ENCODE results near the gene SEC61B.
A peak's percentile ranks its signal among the peaks of the same experiment; 100 is the strongest.
"Not testable (repeated sequence)": the region's sequence is repeated elsewhere in the genome, so short reads cannot be mapped to it uniquely, and the experiment has no call there.

The SEC61B gene

DNA sequence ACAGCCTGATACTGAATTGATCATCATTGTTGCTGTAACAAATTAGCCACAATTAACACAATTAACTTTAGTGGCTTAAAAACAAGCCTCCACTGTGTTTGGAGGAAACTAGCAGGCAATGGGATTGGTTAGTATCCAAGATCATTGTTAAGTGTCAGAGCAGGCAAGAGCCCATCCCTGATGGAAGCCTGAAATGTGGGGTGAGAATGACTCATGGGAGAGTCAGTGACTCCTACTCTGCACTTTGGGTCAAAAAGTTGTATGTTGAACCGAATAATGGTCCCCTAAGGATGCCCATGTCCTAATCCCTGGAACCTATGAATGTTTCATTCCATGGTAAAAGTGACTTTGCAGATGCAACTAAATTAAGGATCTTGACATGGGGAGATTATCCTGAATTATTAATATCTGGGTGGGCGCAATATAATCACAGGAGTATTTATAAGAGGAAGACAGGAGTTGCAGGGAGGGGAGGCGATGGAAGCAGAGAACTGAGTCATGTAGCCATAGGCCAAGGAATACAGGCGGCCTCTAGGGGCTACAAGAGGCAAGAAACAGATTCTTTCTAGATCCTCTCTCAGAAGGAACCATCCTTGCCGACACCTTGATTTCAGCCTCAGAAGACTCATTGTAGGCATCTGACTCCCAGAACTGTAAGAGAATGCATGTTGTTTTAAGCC lies 29.2 kb upstream of the SEC61B start:
- DNase-seq (ENCODE audit: low read depth), result peak; percentile 60

- no peak for DNase-seq (ENCODE audit: low read depth)
These were observed 28.6 kb upstream of the SEC61B start for GRCh38 chr9:99193466-99193821.

DNA sequence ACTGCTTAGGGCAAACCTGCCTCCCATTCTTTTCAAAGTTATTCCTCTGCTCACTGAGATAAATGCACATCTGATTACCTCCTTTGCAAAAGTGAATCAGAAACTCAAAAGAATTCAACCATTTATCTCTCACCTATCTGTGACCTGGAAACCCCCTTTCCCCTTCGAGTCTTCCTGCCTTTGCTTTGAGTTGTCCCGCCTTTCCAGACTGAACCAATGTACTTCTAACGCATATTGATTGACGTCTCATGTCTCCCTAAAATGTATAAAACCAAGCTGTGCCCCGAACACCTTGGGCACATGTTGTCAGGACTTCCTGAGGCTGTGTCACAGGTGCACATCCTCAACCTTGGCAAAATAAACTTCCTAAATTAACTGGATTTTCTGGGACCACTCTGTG lies 25.6 kb upstream of the SEC61B start:
- not testable (repeated sequence) for DNase-seq (ENCODE audit: low read depth)

DNA sequence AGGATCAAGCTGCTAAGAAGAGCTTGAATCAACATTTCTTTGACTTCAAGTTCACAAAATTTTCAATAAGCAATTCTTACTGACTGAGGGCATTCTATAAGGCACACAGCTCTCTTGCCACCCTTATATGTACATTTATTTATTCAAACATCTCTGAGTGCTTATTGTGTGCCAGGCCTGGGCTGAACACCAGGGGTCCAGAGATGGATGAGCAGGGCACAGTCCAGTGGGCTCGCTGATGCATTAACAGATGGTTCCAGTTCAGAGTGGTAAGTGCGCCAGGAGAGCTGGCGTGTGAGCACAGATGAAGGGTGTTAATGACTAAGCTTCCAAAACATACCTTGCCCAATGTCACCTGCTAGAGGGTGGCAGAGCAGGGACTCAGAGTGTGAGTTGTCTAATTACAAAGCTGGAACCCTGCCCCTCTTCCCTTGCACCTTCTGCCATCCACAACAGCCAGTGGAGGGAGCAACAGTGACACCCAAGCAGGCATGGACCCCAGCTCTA lies 24.9 kb upstream of the SEC61B start:
- no peak for DNase-seq (ENCODE audit: low read depth)

- no peak for DNase-seq (ENCODE audit: low read depth)
These were observed 24.1 kb upstream of the SEC61B start for GRCh38 chr9:99197987-99198386.

- DNase-seq (ENCODE audit: low read depth), result no peak
These were observed 22.0 kb upstream of the SEC61B start for GRCh38 chr9:99199938-99200539.

GRCh38 chr9:99201603-99202002 lies 20.5 kb upstream of the SEC61B start:
- no peak for DNase-seq (ENCODE audit: low read depth)

- DNase-seq (ENCODE audit: low read depth), result no peak
These were observed 11.5 kb upstream of the SEC61B start for GRCh38 chr9:99210572-99210971.

DNA sequence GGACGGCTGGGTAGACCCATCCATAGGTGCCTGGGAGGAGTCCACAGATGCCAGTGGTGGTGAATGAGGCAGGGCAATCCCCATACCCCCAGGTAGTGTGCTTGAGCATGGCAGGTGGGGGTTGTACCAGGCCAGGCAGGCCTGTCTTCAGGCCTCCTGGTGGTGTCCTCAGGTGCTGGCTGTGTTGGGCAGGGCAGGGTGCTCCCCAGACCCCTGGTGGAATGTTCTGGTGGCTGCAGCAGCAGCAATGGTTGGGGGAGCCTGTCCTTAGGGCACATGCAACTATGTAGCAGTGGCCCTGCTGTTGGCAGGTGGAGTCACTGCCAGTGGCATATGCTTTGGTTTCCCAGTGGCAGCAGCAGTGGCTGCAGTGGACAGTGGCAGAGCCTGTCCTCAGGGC lies 10.3 kb upstream of the SEC61B start:
- peak; percentile 5 for DNase-seq (ENCODE audit: low read depth)

DNA sequence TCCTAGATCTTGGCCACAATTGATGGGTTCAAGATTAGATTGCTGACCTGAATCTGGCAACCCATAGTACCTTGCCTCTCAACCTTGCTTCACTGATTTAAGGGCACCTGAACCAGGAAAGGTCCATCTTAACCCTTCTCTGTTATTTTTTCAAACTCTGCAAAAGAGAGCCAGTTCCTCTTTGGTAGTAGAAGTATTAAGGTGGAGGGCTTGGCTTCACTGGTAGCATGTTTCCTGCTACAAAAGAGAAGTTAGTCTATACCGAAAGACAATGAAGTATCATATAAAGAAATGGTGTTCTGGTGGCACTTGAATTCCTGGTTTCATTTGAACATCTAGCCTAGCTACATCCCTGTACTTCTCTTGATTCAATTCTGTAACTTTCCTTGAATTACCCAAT lies 8.9 kb upstream of the SEC61B start:
- no peak for DNase-seq (ENCODE audit: low read depth)

GRCh38 chr9:99216073-99216472 lies 6.0 kb upstream of the SEC61B start:
- no peak for DNase-seq (ENCODE audit: low read depth)

- no peak for DNase-seq (ENCODE audit: low read depth)
These were observed 2.1 kb upstream of the SEC61B start for GRCh38 chr9:99220011-99220410.

GRCh38 chr9:99221266-99221620 lies 839 bp upstream of the SEC61B start:
- DNase-seq (ENCODE audit: low read depth), result no peak

DNA sequence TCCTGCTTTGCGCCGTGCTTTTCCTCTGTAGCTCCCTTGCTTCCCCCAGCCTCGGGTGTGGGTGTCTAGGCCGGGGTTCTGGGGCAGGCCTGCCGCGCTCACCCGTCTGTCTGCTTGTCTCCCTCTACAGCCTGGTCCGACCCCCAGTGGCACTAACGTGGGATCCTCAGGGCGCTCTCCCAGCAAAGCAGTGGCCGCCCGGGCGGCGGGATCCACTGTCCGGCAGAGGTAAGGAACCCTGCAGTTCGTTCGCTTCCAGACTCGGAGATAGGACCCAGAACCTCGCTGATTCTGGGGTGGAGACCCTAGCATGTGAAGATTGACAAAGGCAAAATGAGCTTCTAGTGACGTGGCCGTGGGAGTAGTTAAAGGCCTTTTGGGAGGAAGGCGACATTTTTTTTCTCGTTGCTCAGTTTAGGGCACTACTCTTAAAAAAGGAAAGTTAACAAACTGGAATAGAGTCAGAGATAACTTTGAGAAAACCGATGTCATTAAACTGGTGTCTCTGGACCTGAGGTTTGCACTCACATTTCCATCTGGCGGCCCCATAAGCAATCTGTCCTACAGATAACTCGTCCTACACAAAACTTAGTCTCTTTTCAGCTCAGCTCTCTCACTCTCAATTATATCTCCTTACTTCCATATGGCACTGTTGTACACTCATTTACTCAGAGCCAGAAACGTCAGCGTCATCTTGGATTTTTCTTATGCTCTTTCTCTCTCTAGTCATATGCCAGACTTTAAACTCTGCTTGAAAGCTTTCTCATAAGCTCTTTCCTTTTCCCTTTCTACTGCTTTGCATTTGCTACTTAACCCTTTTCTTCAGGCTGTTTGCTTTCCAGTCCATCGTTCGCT lies 561 bp downstream of the SEC61B start:
- peak; percentile 15 for DNase-seq (ENCODE audit: low read depth)

DNA sequence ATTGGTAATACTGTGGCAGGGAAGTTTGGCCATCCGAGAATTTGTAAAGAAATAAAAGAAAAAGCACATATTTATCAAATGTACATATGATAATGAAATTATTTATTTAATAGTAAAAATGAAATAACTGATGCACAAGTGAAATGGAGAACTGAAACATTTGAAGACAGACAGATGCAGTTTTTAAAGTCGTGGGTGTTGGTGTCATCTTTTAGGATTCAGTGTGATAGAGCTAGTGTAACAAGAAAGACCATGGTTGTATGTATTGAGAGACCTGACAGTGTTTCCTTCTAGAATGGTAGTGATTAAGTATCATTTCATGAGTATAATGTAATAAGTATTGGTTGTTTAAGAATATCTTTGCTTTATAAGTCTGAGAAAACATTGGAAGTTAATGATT lies 2.4 kb downstream of the SEC61B start:
- DNase-seq (ENCODE audit: low read depth), result no peak

DNA sequence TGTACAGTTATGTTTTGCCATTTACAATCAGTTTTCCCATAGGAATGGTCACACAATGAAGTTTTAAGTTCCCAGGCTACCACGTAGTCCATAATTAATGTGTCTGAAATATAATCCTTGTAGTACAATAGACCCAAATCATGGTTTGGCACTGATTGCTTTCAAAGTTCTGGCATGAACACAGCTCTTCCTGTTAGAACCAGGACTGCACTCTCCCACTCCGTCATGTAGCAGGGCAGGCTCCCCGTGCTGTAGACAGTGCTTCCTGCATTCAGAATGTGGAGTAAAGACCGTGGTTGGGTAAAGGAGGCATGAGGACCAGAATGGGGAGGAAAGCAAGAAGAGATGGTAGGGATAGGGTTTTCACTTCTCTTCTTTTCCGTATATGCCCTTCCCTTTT lies 4.0 kb downstream of the SEC61B start:
- no peak for DNase-seq (ENCODE audit: low read depth)

GRCh38 chr9:99230206-99230605 lies 8.1 kb downstream of the SEC61B start:
- no peak for DNase-seq (ENCODE audit: low read depth)

DNA sequence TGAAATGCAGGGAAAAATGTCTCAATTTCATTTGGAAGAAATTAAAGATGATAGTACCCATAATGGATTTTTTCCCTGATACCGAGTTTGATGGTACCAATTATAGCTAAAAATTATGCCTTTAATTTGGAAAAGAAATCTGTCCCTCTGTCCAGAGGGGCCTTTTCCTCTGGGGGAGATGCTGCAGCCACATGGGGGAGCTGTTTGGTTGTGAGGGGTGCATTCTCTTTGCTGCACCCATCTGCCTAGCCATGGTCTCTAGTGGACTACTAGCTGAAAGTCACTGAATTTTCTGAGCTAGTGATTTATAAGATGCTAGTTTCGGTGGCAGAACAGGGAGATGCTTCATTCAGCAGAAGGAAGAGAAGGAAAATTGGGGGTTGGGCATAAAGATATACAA lies 9.6 kb downstream of the SEC61B start:
- peak; percentile 45 for DNase-seq (ENCODE audit: low read depth)

DNA sequence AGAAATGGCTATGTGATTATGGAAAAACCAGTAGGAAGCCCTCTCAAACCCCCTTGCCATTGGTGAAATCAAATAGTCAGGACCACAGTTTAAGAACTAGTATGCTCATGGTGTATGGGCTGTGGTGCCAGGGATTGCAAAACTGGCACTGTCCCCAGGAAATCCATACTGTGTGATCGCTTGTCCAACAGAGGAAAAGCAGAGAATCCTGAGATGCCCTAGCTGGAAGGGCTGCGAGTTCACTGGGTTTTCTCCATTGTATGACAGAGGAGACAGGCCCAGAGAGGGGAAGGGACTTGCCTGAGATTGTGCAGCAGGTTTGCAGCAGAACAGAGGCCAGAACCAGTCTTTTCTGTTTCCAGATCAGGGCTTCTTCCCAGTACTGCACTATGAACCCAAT lies 12.5 kb downstream of the SEC61B start:
- no peak for DNase-seq (ENCODE audit: low read depth)

DNA sequence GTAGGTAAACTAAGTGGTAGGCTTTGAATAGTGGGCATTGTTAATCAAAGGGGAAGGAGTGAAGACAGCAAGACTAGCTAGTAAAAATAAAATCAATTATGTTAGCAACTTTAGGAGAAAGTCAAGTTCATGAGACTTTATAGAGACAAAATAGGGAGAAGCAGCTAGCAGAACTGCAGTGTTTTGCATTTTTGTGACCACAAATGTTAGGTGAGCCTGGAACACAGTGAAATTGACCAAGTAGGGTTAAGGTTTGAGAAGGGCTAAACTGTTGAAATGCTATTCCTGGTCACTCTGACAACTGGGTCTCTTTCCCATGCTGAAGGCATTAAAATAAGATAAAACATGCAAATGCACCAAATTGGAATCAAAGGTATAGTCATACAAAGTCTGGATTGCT lies 13.0 kb downstream of the SEC61B start:
- DNase-seq (ENCODE audit: low read depth), result no peak

- no peak for DNase-seq (ENCODE audit: low read depth)
These were observed 14.0 kb downstream of the SEC61B start for GRCh38 chr9:99235926-99236634.

- no peak for DNase-seq (ENCODE audit: low read depth)
These were observed 15.3 kb downstream of the SEC61B start for GRCh38 chr9:99237356-99237755.

- not testable (repeated sequence) for DNase-seq (ENCODE audit: low read depth)
These were observed 15.8 kb downstream of the SEC61B start for GRCh38 chr9:99237849-99238248.
